T-helper 17 cell (primary cell): Measurements from ENCODE around the gene FILIP1L. TPM values are rescaled to one million over a fixed set of nuclear protein-coding genes. Genes with fewer than 3 reads are reported as not detected.

ENCODE experiments used
- ATAC-seq: fragments of 150-1000 bp; cut with Tn5 transposase; 2 replicates; pipeline ENCODE4 v1.10.0; 2021; ENCODE audit warnings: mild to moderate bottlenecking, moderate library complexity
- DNase-seq, 3 donors: peaks; one replicate each; pipeline versions ENCODE4 v3.0.0 to v3.0.0-alpha.2; 2020 to 2021
- H3K9me3 ChIP-seq: one replicate; pipeline ENCODE4 v1.7.0; 2013; ENCODE audit warnings: low read length, mild to moderate bottlenecking; ENCODE audit not compliant: control insufficient read depth, poor library complexity, severe bottlenecking
- H3K27ac Mint-ChIP-seq: one replicate; pipeline ENCODE4 v1.8.0; 2022; ENCODE audit warnings: mild to moderate bottlenecking, moderate library complexity, mixed read lengths
- H3K27me3 Mint-ChIP-seq: one replicate; pipeline ENCODE4 v1.8.0; 2022; ENCODE audit warnings: mixed read lengths
- H3K36me3 Mint-ChIP-seq: one replicate; pipeline ENCODE4 v1.8.0; 2022; ENCODE audit warnings: low read depth, mixed read lengths
- H3K4me1 Mint-ChIP-seq: one replicate; pipeline ENCODE4 v1.8.0; 2022; ENCODE audit warnings: mild to moderate bottlenecking, mixed read lengths
- H3K4me3 Mint-ChIP-seq: one replicate; pipeline ENCODE4 v1.8.0; 2022; ENCODE audit warnings: mild to moderate bottlenecking, moderate library complexity, mixed read lengths
- total RNA-seq, 4 donors: library from RNA in 2 of 4; stranded (reverse) in 2 of 4; gene quantifications; one replicate each; pipeline ENCODE4 v1.2.3 and lab custom pipeline; 2022 to 2026

FILIP1L gene
- total RNA-seq, 2 donors from 2014 or later: 0.82 TPM; not detected in 1

GRCh38 chr3:99920481-99921376, 193.6 kb downstream of the FILIP1L start:
- peaks cover 5% of the 10 kb centered on the region for H3K4me1 Mint-ChIP-seq
- ATAC-seq: no peak
- no peaks in the 10 kb centered on the region for H3K9me3 ChIP-seq
- no peak overlapping the region for H3K27ac Mint-ChIP-seq
- no peaks in the 10 kb centered on the region for H3K36me3 Mint-ChIP-seq
- no peak for DNase-seq
- H3K4me3 Mint-ChIP-seq: no peak overlapping the region
- no peaks in the 10 kb centered on the region for H3K27me3 Mint-ChIP-seq

DNA sequence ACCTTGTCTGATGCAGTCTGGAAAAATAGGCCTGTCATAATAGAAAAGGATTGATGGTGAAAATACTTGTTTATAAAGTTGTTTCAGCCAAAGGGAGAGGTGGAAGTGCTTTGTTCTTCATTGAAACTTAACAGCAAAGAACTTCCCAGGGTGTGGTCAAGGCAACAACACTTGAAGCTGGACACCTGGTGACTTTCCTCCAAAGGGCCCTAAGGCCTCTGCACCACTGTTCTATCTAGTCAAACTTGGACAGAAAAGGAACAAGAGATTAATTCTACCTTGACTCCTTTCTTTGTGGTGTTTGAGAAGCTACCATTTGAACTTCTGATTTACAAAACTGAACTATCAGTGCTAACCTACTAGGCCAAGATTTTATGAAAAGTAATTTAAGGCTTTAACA, 194.6 kb downstream of the FILIP1L start:
- no peak for ATAC-seq

DNA sequence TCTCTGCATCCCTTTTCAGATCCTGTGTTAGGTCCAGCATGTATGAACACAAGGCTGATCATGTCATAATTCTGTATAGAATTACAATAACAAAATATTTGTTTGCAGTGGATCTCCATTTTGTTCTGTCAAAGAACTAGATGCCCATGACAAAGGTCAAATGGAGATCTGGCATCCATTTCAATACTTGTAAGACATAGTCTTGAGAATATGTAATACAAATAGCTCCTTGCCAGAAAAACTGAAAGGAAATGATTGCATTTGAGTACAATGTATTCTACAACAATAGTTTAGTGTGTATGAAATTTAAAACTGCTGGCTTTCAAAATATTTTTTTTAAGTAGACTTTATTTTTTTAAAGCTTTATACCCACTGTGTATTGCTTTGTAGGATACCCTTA, 195.6 kb downstream of the FILIP1L start:
- Mint-ChIP-seq H3K4me3 (no peak overlapping the region), H3K4me1 (peaks cover 2% of the 10 kb centered on the region), H3K36me3 (no peaks in the 10 kb centered on the region), H3K27ac (no peak overlapping the region), H3K27me3 (no peaks in the 10 kb centered on the region)
- no peaks in the 10 kb centered on the region for H3K9me3 ChIP-seq
- DNase-seq (no peak), ATAC-seq (no peak)

More for the DNA sequence above, 194.6 kb downstream of the FILIP1L start:
- Mint-ChIP-seq H3K4me1 (peaks cover 2% of the 10 kb centered on the region), H3K4me3 (no peak overlapping the region), H3K27me3 (no peaks in the 10 kb centered on the region), H3K36me3 (no peaks in the 10 kb centered on the region), H3K27ac (no peak overlapping the region)
- no peak for DNase-seq
- no peaks in the 10 kb centered on the region for H3K9me3 ChIP-seq

GRCh38 chr3:99915906-99916432, 198.3 kb downstream of the FILIP1L start:
- DNase-seq (no peak), ATAC-seq (no peak)
- H3K4me3 Mint-ChIP-seq: no peak overlapping the region
- peaks cover 4% of the 10 kb centered on the region for H3K4me1 Mint-ChIP-seq
- no peak overlapping the region for H3K27ac Mint-ChIP-seq
- H3K27me3 Mint-ChIP-seq: no peaks in the 10 kb centered on the region
- H3K36me3 Mint-ChIP-seq: peaks cover 2% of the 10 kb centered on the region
- H3K9me3 ChIP-seq: no peaks in the 10 kb centered on the region

GRCh38 chr3:99911433-99911832, 202.9 kb downstream of the FILIP1L start:
- no peaks in the 10 kb centered on the region for H3K9me3 ChIP-seq
- no peak for DNase-seq
- Mint-ChIP-seq H3K27ac (no peak overlapping the region), H3K36me3 (peaks cover 2% of the 10 kb centered on the region), H3K4me3 (no peak overlapping the region), H3K4me1 (peaks cover 2% of the 10 kb centered on the region), H3K27me3 (no peaks in the 10 kb centered on the region)
- ATAC-seq: no peak

GRCh38 chr3:99910752-99911290, 203.5 kb downstream of the FILIP1L start:
- Mint-ChIP-seq H3K27ac (no peak overlapping the region), H3K4me1 (peaks cover 2% of the 10 kb centered on the region), H3K4me3 (no peak overlapping the region), H3K27me3 (no peaks in the 10 kb centered on the region), H3K36me3 (peaks cover 2% of the 10 kb centered on the region)
- ATAC-seq (no peak), DNase-seq (no peak)
- H3K9me3 ChIP-seq: no peaks in the 10 kb centered on the region

DNA sequence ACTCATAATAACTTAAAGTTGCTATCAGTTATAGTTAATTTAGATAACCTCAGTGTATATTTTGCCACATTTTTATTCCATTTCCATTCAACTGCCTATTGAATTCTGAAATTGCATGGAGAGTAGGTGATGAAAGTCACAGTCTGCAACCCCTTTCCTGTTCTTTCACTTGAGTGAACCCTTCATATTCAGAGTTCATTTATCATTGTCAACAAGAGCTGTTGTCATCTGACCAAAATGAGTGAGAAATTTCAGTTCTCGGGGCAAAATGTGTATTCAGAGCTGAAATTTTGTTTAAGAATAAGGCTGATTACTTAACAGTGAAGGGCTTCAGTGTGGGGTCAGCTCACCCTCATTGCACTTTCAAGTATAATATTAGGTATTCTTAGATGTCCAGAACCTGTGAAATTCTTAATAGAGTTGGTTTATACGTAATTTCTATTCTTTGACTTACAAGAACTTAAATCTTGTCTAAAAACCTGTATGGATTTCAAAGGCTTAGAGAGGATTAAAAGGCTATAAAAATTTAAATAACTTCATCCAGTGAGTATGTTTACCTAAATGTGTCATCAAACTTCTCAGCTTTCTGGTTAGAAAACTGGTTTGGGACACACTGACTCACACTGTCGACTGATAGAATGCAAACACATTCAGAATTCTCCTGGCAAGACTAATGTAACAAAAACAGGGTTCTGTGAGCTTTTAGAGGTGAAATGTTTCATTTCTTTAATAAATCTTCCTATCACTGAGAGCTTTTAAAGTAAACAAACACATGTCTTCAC, 204.4 kb downstream of the FILIP1L start:
- H3K4me3 Mint-ChIP-seq: no peak overlapping the region

DNA sequence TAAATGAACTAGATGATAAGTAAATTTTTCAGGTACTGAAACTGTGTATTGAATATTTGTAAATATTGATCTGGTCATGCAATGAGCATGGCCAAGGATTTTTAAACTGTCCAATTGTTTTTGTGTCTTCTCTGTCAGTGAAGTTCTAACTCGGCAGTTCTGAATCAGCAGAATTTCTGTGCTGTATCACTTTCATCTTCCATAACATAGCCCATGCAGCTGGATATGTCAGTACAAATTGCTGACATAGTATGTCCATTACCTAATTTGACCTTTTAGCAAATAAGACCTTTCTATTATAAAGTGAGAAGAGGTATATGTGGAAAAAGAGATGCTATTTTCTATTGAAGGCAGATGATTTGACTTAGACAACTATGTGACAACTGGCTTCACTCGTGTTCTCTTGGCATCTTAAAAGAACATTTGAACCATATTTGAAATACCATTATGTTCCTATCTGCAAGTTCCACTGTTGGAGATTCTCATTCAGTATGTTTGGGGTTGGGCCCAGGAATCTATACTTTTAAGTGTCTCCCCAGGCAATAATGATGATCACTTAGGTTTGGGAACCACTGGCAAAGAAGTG, 206.2 kb downstream of the FILIP1L start:
- no peaks in the 10 kb centered on the region for H3K27me3 Mint-ChIP-seq
- no peak overlapping the region for H3K27ac Mint-ChIP-seq
- H3K36me3 Mint-ChIP-seq: peaks cover 2% of the 10 kb centered on the region
- DNase-seq (no peak), ATAC-seq (no peak)
- peaks cover 2% of the 10 kb centered on the region for H3K4me1 Mint-ChIP-seq
- H3K9me3 ChIP-seq: no peaks in the 10 kb centered on the region
- no peak overlapping the region for H3K4me3 Mint-ChIP-seq

More for the DNA sequence above, 204.4 kb downstream of the FILIP1L start:
- Mint-ChIP-seq H3K36me3 (peaks cover 2% of the 10 kb centered on the region), H3K4me1 (peaks cover 2% of the 10 kb centered on the region), H3K27me3 (no peaks in the 10 kb centered on the region), H3K27ac (no peak overlapping the region)
- ATAC-seq (no peak), DNase-seq (no peak)
- H3K9me3 ChIP-seq: no peaks in the 10 kb centered on the region

- no peak overlapping the region for H3K4me3 Mint-ChIP-seq
- H3K36me3 Mint-ChIP-seq: no peaks in the 10 kb centered on the region
- DNase-seq: no peak
- no peaks in the 10 kb centered on the region for H3K27me3 Mint-ChIP-seq
- ATAC-seq: no peak
- no peaks in the 10 kb centered on the region for H3K4me1 Mint-ChIP-seq
- H3K9me3 ChIP-seq: no peaks in the 10 kb centered on the region
- no peak overlapping the region for H3K27ac Mint-ChIP-seq
Measured at GRCh38 chr3:99903869-99904268, 210.4 kb downstream of the FILIP1L start.

DNA sequence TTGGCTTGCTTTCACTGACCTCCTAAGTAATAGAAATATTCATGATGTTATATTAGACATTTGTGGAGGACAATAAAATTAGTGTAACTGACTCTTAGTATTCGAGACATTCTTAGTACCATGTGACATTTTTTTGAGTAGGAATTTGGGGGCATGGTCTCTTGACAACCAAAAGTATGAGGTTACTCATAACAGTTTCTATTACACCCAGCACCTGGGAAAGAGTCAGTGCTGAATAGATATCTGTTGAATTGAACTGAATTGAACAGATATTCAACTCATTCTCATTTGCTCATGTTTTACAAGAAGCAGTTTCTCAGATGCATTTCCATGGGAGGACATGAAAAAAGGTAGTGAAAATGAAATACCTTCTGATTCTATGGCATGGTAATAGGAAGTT, 212.2 kb downstream of the FILIP1L start:
- DNase-seq (no peak), ATAC-seq (no peak)
- Mint-ChIP-seq H3K27me3 (no peaks in the 10 kb centered on the region), H3K27ac (no peak overlapping the region), H3K36me3 (no peaks in the 10 kb centered on the region), H3K4me1 (no peaks in the 10 kb centered on the region), H3K4me3 (no peak overlapping the region)
- H3K9me3 ChIP-seq: no peaks in the 10 kb centered on the region

DNA sequence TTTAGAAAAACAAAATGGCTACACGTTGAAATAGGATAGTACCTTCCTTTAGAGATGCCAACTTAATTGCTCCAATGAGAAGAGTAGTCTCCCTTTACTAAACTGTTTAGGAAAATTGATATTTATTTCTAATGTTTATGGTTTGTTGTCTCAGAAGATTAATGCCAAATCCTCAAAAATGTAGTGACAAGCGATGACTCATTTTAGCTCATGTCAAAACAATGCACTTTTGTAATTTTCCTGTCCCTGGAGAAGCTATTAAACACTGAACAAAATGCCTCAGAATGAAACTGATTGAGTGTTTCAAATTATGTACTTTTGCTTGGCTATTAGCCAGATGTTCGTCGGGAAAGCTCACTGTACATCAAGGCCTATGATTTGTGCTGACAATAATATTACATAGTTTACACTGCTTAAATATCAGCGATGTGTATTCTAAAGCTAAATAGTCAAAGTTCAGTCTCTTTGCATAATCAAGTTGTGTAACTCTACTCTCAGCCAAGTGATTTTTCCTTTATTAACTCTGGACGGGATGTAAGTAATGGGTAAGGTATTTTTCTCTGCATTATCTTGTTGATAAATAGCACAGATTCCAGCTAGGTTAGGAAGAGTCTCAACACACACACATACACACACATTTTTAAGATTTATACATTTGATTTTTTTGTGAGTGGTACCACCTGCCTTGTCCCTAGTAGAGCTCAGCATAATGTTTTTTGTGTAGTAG, 212.9 kb downstream of the FILIP1L start:
- no peak for DNase-seq
- Mint-ChIP-seq H3K27me3 (no peaks in the 10 kb centered on the region), H3K4me1 (no peaks in the 10 kb centered on the region), H3K27ac (no peak overlapping the region), H3K4me3 (no peak overlapping the region), H3K36me3 (no peaks in the 10 kb centered on the region)
- no peak for ATAC-seq
- H3K9me3 ChIP-seq: no peaks in the 10 kb centered on the region

DNA sequence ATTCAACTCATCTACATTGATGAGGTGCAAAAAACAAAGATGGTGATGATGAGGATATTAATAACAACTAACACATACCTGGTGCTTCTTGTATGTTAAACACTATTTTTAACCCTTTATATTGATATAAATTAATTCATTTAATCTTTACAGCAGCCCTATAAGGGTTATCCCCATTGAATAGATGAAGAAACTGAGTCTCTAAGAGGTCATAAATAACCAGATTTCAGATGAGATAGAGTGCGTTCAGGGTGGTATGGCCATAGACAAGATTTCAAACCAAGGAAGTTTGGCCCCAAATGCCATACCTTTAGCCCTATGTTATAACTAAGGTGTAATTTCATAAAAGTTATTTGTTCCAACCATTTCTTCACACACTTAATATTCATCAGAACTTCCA, 214.1 kb downstream of the FILIP1L start:
- no peak overlapping the region for H3K27ac Mint-ChIP-seq
- ATAC-seq: no peak
- H3K27me3 Mint-ChIP-seq: no peaks in the 10 kb centered on the region
- H3K36me3 Mint-ChIP-seq: no peaks in the 10 kb centered on the region
- H3K4me3 Mint-ChIP-seq: no peak overlapping the region
- no peaks in the 10 kb centered on the region for H3K9me3 ChIP-seq
- no peaks in the 10 kb centered on the region for H3K4me1 Mint-ChIP-seq
- no peak for DNase-seq
